SK-N-DZ (cell line): ENCODE results near the gene C11orf87.

ENCODE experiments used
- DNase-seq: peaks from one replicate; pipeline ENCODE4 v3.0.0-alpha.2; 2015; ENCODE audit warnings: low spot score

C11orf87 gene

GRCh38 chr11:109439684-109440083, 17.7 kb downstream of the C11orf87 start:
- DNase-seq, result no peak

GRCh38 chr11:109443052-109443451, 21.1 kb downstream of the C11orf87 start:
- DNase-seq, result no peak

GRCh38 chr11:109454857-109455256, 32.9 kb downstream of the C11orf87 start:
- DNase-seq, result no peak
